IPS-20b (cell line): Measurements from ENCODE around the gene LYPD4.
A peak's percentile ranks its signal among the peaks of the same experiment; 100 is the strongest.

Experiments
- H3K27ac ChIP-seq: one replicate; pipeline ENCODE4 v1.5.1; 2013; ENCODE audit warnings: low read length
- H3K27me3 ChIP-seq: 2 replicates; pipeline ENCODE4 v1.6.1; 2013; ENCODE audit warnings: mild to moderate bottlenecking, low read length, inconsistent platforms; ENCODE audit not compliant: insufficient read depth
- H3K36me3 ChIP-seq: 2 replicates; pipeline ENCODE4 v1.6.1; 2013; ENCODE audit warnings: low read depth, mild to moderate bottlenecking, inconsistent platforms, low read length, moderate library complexity; ENCODE audit not compliant: insufficient read depth
- H3K4me1 ChIP-seq: 2 replicates; pipeline ENCODE4 v1.6.1; 2013; ENCODE audit warnings: mild to moderate bottlenecking, control low read depth, inconsistent platforms, low read length, moderate library complexity; ENCODE audit not compliant: insufficient read depth
- H3K4me3 ChIP-seq: 2 replicates; pipeline ENCODE4 v1.5.1; 2013; ENCODE audit warnings: mild to moderate bottlenecking, low read length, inconsistent platforms
- H3K9ac ChIP-seq: 2 replicates; pipeline ENCODE4 v1.6.1; 2013; ENCODE audit warnings: low read depth, mild to moderate bottlenecking, inconsistent platforms, low read length, moderate library complexity
- H3K9me3 ChIP-seq: 2 replicates; pipeline ENCODE4 v1.6.1; 2013; ENCODE audit warnings: mild to moderate bottlenecking, low read depth, low read length, inconsistent platforms; ENCODE audit not compliant: insufficient read depth

The LYPD4 gene

GRCh38 chr19:41844601-41845000 lies at the start of gene LYPD4:
TSS of gene LYPD4 (minus strand) at chr19:41844683. CDS start at chr19:41839285, 5,398 bp downstream.
- Histone ChIP-seq H3K4me3 (no peak within 1 kb of the TSS), H3K9ac (no peak within 1 kb of the TSS), H3K9me3 (no peaks in the 10 kb centered on the region), H3K4me1 (no peaks in the 10 kb centered on the region), H3K36me3 (no peaks in the 10 kb centered on the region), H3K27me3 (no peaks in the 10 kb centered on the region), H3K27ac (no peak within 1 kb of the TSS)

- no peak overlapping the region for H3K9ac ChIP-seq
- no peaks in the 10 kb centered on the region for H3K9me3 ChIP-seq
- no peak overlapping the region for H3K27ac ChIP-seq
- no peaks in the 10 kb centered on the region for H3K4me1 ChIP-seq
- no peak overlapping the region for H3K4me3 ChIP-seq
- H3K36me3 ChIP-seq = peaks cover 18% of the 10 kb centered on the region; the same call in 1 of the 2 replicates
- H3K27me3 ChIP-seq = no peaks in the 10 kb centered on the region
Observed at GRCh38 chr19:41893899-41894298, 49.4 kb upstream of the LYPD4 start.

GRCh38 chr19:41892173-41892902 lies 47.9 kb upstream of the LYPD4 start:
- Histone ChIP-seq H3K4me3 (no peak overlapping the region), H3K4me1 (peaks cover 4% of the 10 kb centered on the region; the same call in 1 of the 2 replicates), H3K9me3 (no peaks in the 10 kb centered on the region), H3K27me3 (no peaks in the 10 kb centered on the region), H3K36me3 (peaks cover 12% of the 10 kb centered on the region; the same call in 1 of the 2 replicates), H3K9ac (no peak overlapping the region), H3K27ac (no peak overlapping the region)

GRCh38 chr19:41890936-41891335 lies 46.5 kb upstream of the LYPD4 start:
- H3K4me1 ChIP-seq = peaks cover 10% of the 10 kb centered on the region; the same call in 1 of the 2 replicates
- peaks cover 12% of the 10 kb centered on the region; the same call in 1 of the 2 replicates for H3K36me3 ChIP-seq
- H3K9me3 ChIP-seq = no peaks in the 10 kb centered on the region

GRCh38 chr19:41889896-41890295 lies 45.4 kb upstream of the LYPD4 start:
- H3K4me1 ChIP-seq = peaks cover 10% of the 10 kb centered on the region; the same call in 1 of the 2 replicates
- no peaks in the 10 kb centered on the region for H3K27me3 ChIP-seq
- H3K4me3 ChIP-seq = no peak overlapping the region
- 0 out of 2 replicates have a peak, but pooled peaks cover 6% of the 10 kb centered on the region for H3K36me3 ChIP-seq
- H3K9ac ChIP-seq = no peak overlapping the region
- no peaks in the 10 kb centered on the region for H3K9me3 ChIP-seq
- no peak overlapping the region for H3K27ac ChIP-seq

More at GRCh38 chr19:41890936-41891335, 46.5 kb upstream of the LYPD4 start:
- no peak overlapping the region for H3K27ac ChIP-seq
- H3K27me3 ChIP-seq = no peaks in the 10 kb centered on the region
- H3K9ac ChIP-seq = no peak overlapping the region
- no peak overlapping the region for H3K4me3 ChIP-seq

- Histone ChIP-seq H3K36me3 (0 out of 2 replicates have a peak, but pooled peaks cover 6% of the 10 kb centered on the region), H3K9me3 (no peaks in the 10 kb centered on the region), H3K4me1 (peaks cover 10% of the 10 kb centered on the region; the same call in 1 of the 2 replicates), H3K27ac (no peak overlapping the region), H3K9ac (no peak overlapping the region), H3K4me3 (no peak overlapping the region), H3K27me3 (no peaks in the 10 kb centered on the region)
Observed at GRCh38 chr19:41888926-41889325, 44.4 kb upstream of the LYPD4 start.

GRCh38 chr19:41887711-41888382 lies 43.4 kb upstream of the LYPD4 start:
- Histone ChIP-seq H3K4me1 (peaks cover 10% of the 10 kb centered on the region; the same call in 1 of the 2 replicates), H3K4me3 (peak overlapping the region; percentile 48; the same call in 1 of the 2 replicates), H3K27me3 (peaks cover 8% of the 10 kb centered on the region), H3K9me3 (no peaks in the 10 kb centered on the region), H3K36me3 (0 out of 2 replicates have a peak, but pooled peaks cover 6% of the 10 kb centered on the region), H3K9ac (peak overlapping the region; percentile 57; the same call in 1 of the 2 replicates), H3K27ac (no peak overlapping the region)

GRCh38 chr19:41886761-41887710 lies 42.6 kb upstream of the LYPD4 start:
- Histone ChIP-seq H3K9ac (peak overlapping the region; percentile 11), H3K4me3 (no peak overlapping the region; the same call in 1 of the 2 replicates), H3K27me3 (peaks cover 16% of the 10 kb centered on the region), H3K27ac (no peak overlapping the region), H3K36me3 (0 out of 2 replicates have a peak, but pooled peaks cover 6% of the 10 kb centered on the region), H3K4me1 (peaks cover 10% of the 10 kb centered on the region; the same call in 1 of the 2 replicates), H3K9me3 (no peaks in the 10 kb centered on the region)

- no peak overlapping the region for H3K27ac ChIP-seq
Observed at GRCh38 chr19:41883821-41884733, 39.6 kb upstream of the LYPD4 start.

GRCh38 chr19:41883463-41883820 lies 39.0 kb upstream of the LYPD4 start:
- Histone ChIP-seq H3K27me3 (peaks cover 39% of the 10 kb centered on the region), H3K4me1 (peaks cover 10% of the 10 kb centered on the region; the same call in 1 of the 2 replicates), H3K9me3 (no peaks in the 10 kb centered on the region), H3K4me3 (peak overlapping the region; percentile 92), H3K27ac (no peak overlapping the region), H3K36me3 (no peaks in the 10 kb centered on the region), H3K9ac (peak overlapping the region; percentile 52; the same call in 1 of the 2 replicates)

More at GRCh38 chr19:41883821-41884733, 39.6 kb upstream of the LYPD4 start:
- peaks cover 39% of the 10 kb centered on the region for H3K27me3 ChIP-seq
- peak overlapping the region; percentile 92 for H3K4me3 ChIP-seq
- H3K36me3 ChIP-seq = no peaks in the 10 kb centered on the region
- peaks cover 10% of the 10 kb centered on the region; the same call in 1 of the 2 replicates for H3K4me1 ChIP-seq
- H3K9ac ChIP-seq = peak overlapping the region; percentile 89
- no peaks in the 10 kb centered on the region for H3K9me3 ChIP-seq
